GM23338 (cell line): ENCODE measurements around the gene HHAT. TPM values are rescaled to one million over a fixed set of nuclear protein-coding genes. Genes with fewer than 3 reads are reported as not detected.

Source experiments
- ATAC-seq: fragments of 200-7000 bp; cut with Tn5 transposase; 3 replicates; pipeline ENCODE4 v1.9.1; 2020
- DNase-seq: peaks from one replicate; pipeline ENCODE4 v3.0.0-alpha.2; 2015; ENCODE audit warnings: low spot score
- H2AFZ ChIP-seq: fragments of 200-600 bp; sonication (generic); 2 replicates; pipeline ENCODE4 v1.8.0; 2016; ENCODE audit warnings: antibody characterized with exemption, mild to moderate bottlenecking, moderate library complexity
- H3F3A ChIP-seq: fragments of 200-600 bp; sonication (generic); replicated peaks from 2 replicates; pipeline ENCODE4 v1.8.0; 2017; ENCODE audit warnings: antibody characterized with exemption, mixed run types, low read depth
- H3K27ac ChIP-seq: fragments of 200-600 bp; sonication (generic); 2 replicates; pipeline ENCODE4 v1.6.1; 2016; ENCODE audit warnings: low read depth
- H3K27me3 ChIP-seq: fragments of 200-600 bp; sonication (generic); 2 replicates; pipeline ENCODE4 v1.8.0; 2016; ENCODE audit warnings: mild to moderate bottlenecking, mixed run types, moderate library complexity; ENCODE audit not compliant: insufficient read depth
- H3K36me3 ChIP-seq: fragments of 200-600 bp; sonication (generic); 2 replicates; pipeline ENCODE4 v1.8.0; 2016; ENCODE audit warnings: mild to moderate bottlenecking; ENCODE audit not compliant: insufficient read depth
- H3K4me1 ChIP-seq: fragments of 200-600 bp; sonication (generic); 2 replicates; pipeline ENCODE4 v1.8.0; 2016; ENCODE audit warnings: mild to moderate bottlenecking, moderate library complexity; ENCODE audit not compliant: insufficient read depth
- H3K4me2 ChIP-seq: fragments of 200-600 bp; sonication (generic); 2 replicates; pipeline ENCODE4 v1.7.1; 2017; ENCODE audit warnings: mixed run types
- H3K4me3 ChIP-seq: fragments of 200-600 bp; sonication (generic); 2 replicates; pipeline ENCODE4 v1.6.1; 2016; ENCODE audit warnings: mixed run types
- H3K79me2 ChIP-seq: fragments of 200-600 bp; sonication (generic); replicated peaks from 2 replicates; pipeline ENCODE4 v1.8.0; 2017; ENCODE audit warnings: mild to moderate bottlenecking; ENCODE audit not compliant: insufficient read depth
- H3K9me2 ChIP-seq: fragments of 200-600 bp; sonication (generic); 2 replicates; pipeline ENCODE4 v1.8.0; 2017; ENCODE audit not compliant: insufficient read depth
- H4K20me1 ChIP-seq: fragments of 200-600 bp; sonication (generic); replicated peaks from 2 replicates; pipeline ENCODE4 v1.8.0; 2017; ENCODE audit warnings: mild to moderate bottlenecking; ENCODE audit not compliant: insufficient read depth
- H3K27ac Mint-ChIP-seq: 2 replicates; pipeline ENCODE4 v1.8.0; 2020; ENCODE audit warnings: inconsistent platforms, mild to moderate bottlenecking, moderate library complexity, mixed read lengths
- H3K27me3 Mint-ChIP-seq: 3 replicates; pipeline ENCODE4 v1.8.0; 2022; ENCODE audit warnings: low read depth, mild to moderate bottlenecking, moderate library complexity, mixed read lengths, inconsistent platforms; ENCODE audit not compliant: insufficient read depth, poor library complexity
- H3K36me3 Mint-ChIP-seq: 3 replicates; pipeline ENCODE4 v1.8.0; 2021; ENCODE audit warnings: low read depth, mild to moderate bottlenecking, inconsistent platforms, moderate library complexity, mixed read lengths
- H3K4me1 Mint-ChIP-seq: 3 replicates; pipeline ENCODE4 v1.8.0; 2020; ENCODE audit warnings: mild to moderate bottlenecking, inconsistent platforms, mixed read lengths
- H3K4me3 Mint-ChIP-seq: 3 replicates; pipeline ENCODE4 v1.8.0; 2021; ENCODE audit warnings: moderate library complexity, mild to moderate bottlenecking, inconsistent platforms, mixed read lengths
- H3K9me3 Mint-ChIP-seq: 3 replicates; pipeline ENCODE4 v1.8.0; 2020; ENCODE audit warnings: moderate library complexity, mild to moderate bottlenecking, inconsistent platforms, mixed read lengths
- CREB1 ChIP-seq: fragments of 250-450 bp; sonication (Bioruptor Pico); IDR thresholded peaks from 2 replicates; pipeline ENCODE4 v1.5.0; 2020; ENCODE audit warnings: low read depth, mild to moderate bottlenecking, moderate library complexity
- EZH2 ChIP-seq: fragments of 200-600 bp; sonication (generic); IDR thresholded peaks from one replicate; pipeline ENCODE4 v1.8.0; 2017; ENCODE audit warnings: antibody characterized with exemption, mild to moderate bottlenecking, low read depth; ENCODE audit not compliant: unreplicated experiment
- JUNB ChIP-seq: IDR thresholded peaks from one replicate; pipeline ENCODE4 v1.6.1; 2016; ENCODE audit warnings: antibody characterized with exemption; ENCODE audit not compliant: unreplicated experiment
- NANOG ChIP-seq: IDR thresholded peaks from 2 replicates; pipeline ENCODE4 v1.6.1; 2016; ENCODE audit warnings: antibody characterized with exemption, borderline replicate concordance
- REST ChIP-seq: IDR thresholded peaks from one replicate; pipeline ENCODE4 v1.6.1; 2018; ENCODE audit warnings: antibody characterized with exemption; ENCODE audit not compliant: unreplicated experiment
- STAT1 ChIP-seq: IDR thresholded peaks from one replicate; pipeline ENCODE4 v1.6.1; 2016; ENCODE audit warnings: antibody characterized with exemption; ENCODE audit not compliant: unreplicated experiment
- ZNF114 ChIP-seq: fragments of 250-450 bp; sonication (Bioruptor Pico); IDR thresholded peaks from 2 replicates; pipeline ENCODE4 v1.5.0; 2020; ENCODE audit warnings: mild to moderate bottlenecking, moderate library complexity
- ZNF331 ChIP-seq: fragments of 250-450 bp; sonication (Bioruptor Pico); IDR thresholded peaks from 2 replicates; pipeline ENCODE4 v1.5.0; 2020; ENCODE audit warnings: low read depth, mild to moderate bottlenecking, moderate library complexity
- polyA plus RNA-seq: library from polyadenylated mRNA; unstranded; fragments of >200 nt; fragmentation: Nextera tagmentation; extraction: Ambion mirVana; gene quantifications from 2 replicates; pipeline ENCODE4 v1.2.1, GENCODE V29; 2016
- total RNA-seq: library from RNA; depleted of rRNA; stranded (reverse); fragments of >200 nt; shearing (Covaris generic); gene quantifications from 2 replicates; pipeline ENCODE4 v1.2.3, GENCODE V29; 2014

HHAT gene
- total and polyA plus RNA-seq, 2 experiments from 2014 or later: 0.11 to 0.66 TPM

- no peak overlapping the region for H2AFZ ChIP-seq
- H3K9me2 ChIP-seq: no peaks in the 10 kb centered on the region
- H3K4me1 Mint-ChIP-seq: peaks cover 16% of the 10 kb centered on the region
- H3K27me3 Mint-ChIP-seq: peaks cover 2% of the 10 kb centered on the region
- ATAC-seq (no peak), DNase-seq (no peak)
- H3K27ac Mint-ChIP-seq: no peak overlapping the region
- H3K9me3 Mint-ChIP-seq: no peaks in the 10 kb centered on the region
- H3K27me3 ChIP-seq: no peaks in the 10 kb centered on the region
- no peaks in the 10 kb centered on the region; the same call in 1 of the 2 replicates for H3K4me1 ChIP-seq
- H3K36me3 Mint-ChIP-seq: no peaks in the 10 kb centered on the region
- no peaks in the 10 kb centered on the region for H3K79me2 ChIP-seq
- H3F3A ChIP-seq: no peaks in the 10 kb centered on the region
- TF ChIP-seq JUNB (no peak), ZNF114 (no peak), REST (no peak), CREB1 (no peak), EZH2 (no peak), ZNF331 (CRISPR knock-in tag) (no peak), STAT1 (no peak)
- no peaks in the 10 kb centered on the region for H3K36me3 ChIP-seq
- H4K20me1 ChIP-seq: no peaks in the 10 kb centered on the region
- H3K4me2 ChIP-seq: no peak overlapping the region
- no peak overlapping the region for H3K4me3 Mint-ChIP-seq
- no peak overlapping the region for H3K4me3 ChIP-seq
- H3K27ac ChIP-seq: no peak overlapping the region
These were observed 378.9 kb downstream of the HHAT start for GRCh38 chr1:210707300-210708240.

- Histone ChIP-seq H3K27ac (no peak overlapping the region), H3K36me3 (no peaks in the 10 kb centered on the region), H3K79me2 (no peaks in the 10 kb centered on the region), H3K4me3 (no peak overlapping the region), H2AFZ (no peak overlapping the region), H3K4me2 (no peak overlapping the region), H3K9me2 (no peaks in the 10 kb centered on the region), H3F3A (no peaks in the 10 kb centered on the region), H3K4me1 (no peaks in the 10 kb centered on the region), H4K20me1 (no peaks in the 10 kb centered on the region), H3K27me3 (no peaks in the 10 kb centered on the region)
- DNase-seq: no peak
- Mint-ChIP-seq H3K4me3 (no peak overlapping the region), H3K27ac (no peak overlapping the region), H3K9me3 (no peaks in the 10 kb centered on the region), H3K4me1 (peaks cover 7% of the 10 kb centered on the region; the same call in 2 of the 3 replicates), H3K36me3 (no peaks in the 10 kb centered on the region), H3K27me3 (peaks cover 1% of the 10 kb centered on the region)
- no peak for TF ChIP-seq NANOG
- no peak for ATAC-seq
These were observed 381.0 kb downstream of the HHAT start for GRCh38 chr1:210709701-210710100.
